ENCODE measurements around the gene SPATA33.
A peak's percentile ranks its signal among the peaks of the same experiment; 100 is the strongest.

SPATA33 gene

DNA sequence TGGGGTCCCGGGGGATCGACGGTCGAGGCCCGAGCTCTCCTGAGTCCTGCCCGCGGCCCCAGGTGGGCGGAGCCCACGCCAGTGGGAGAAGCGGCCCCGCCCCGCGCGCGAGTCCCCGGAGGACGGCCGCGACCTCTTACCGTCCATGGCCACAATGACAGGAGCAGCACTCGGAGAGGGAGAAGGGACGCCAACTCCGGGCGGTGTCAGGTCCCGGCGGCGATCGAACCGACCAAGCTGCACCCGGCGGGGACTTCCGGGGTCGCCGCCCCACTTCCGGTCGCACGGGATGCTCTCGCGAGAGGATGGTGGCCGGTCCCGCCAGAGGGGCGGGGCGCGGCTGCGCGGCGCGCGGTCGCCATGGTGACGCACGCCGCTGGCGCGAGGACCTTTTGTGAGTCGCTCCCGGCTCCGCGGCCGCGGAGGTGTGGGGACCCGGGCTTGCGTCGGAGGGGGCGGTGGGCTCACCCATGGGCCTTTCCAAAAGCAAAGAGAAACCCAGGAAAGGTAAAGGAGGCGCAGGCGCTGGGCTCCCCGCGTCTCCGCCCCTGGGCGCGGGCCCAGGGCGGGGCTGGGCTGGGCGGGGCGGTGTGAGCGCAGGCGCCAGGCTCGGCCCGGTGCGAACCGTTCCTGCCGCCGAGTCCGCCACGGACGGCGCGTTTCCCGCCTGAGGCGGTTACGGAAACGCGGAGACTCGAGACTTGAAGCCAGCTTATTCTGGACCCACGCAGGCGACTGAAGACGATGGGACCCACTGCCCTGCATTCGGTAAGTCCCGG lies at the start of gene SPATA33, which contains the start of gene CHMP1A:
TSS of gene SPATA33 (plus strand) at position 395 of the 779 bp plus-strand sequence. CDS start at position 471, 76 bp downstream.
TSS of gene CHMP1A (minus strand) at position 267 of the 779 bp plus-strand sequence. CDS start at position 147, 120 bp downstream.
- peak; percentile 70 to 80 for DNase-seq (ENCODE audit: low read depth in 2 of 2, low spot score in 1 of 2)

DNA sequence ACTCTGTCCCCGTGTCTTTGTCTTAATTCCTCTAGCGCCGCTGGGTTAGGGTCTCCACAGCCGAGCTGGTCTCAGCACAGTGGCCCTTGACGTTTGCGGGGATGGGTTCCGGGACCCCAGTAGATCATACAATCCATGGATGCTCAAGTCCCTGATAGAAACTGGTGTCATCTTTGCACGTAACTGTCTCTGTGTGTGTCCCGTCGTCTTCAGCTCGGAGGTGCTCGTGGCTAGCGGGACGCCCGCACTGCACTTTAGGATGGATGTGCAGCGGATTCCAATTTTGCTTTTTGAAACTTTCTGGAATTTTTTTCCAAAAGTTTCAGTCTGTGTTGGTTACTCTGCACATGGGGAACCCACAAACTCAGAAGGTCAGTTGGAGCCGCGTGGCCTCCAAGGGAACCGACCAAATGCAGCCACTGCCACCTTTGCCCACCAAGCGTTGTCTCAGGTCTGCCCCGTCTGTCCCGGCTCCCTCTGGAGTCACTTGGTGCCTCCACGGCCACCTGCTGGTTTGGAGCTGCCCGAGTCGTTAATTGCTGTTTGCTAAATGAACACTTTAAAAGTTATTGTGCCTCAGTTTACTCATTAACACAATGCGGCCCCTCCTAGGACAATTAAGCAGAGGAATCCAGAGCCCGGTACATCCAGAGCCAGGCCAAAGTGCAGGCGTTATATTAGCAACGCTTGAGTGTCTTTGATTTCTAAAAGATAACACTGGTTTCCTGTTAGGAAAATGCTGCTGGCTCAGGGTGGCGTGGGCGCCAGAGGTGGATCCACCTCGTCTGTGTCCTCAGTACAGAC lies 49.5 kb upstream of the SPATA33 start:
- DNase-seq (ENCODE audit: low read depth in 2 of 2, low spot score in 1 of 2), result no peak

DNA sequence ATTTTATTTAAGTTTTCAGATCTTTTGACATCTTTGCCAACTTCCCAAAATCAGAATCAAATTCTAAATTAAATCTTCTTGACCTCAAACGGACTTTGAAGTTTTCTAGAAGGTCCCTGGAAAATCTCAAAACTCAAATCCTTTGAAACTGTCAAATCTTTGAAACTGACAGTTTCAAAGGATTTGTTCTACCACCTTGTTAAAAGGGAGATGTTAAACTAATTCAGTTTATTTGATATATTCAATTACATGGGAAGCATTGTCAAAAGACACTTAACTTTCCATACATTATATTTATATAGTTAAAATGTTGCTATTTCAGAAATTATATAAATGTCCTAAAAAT lies 47.6 kb upstream of the SPATA33 start:
- DNase-seq (ENCODE audit: low read depth in 2 of 2, low spot score in 1 of 2), result no peak

- no peak for DNase-seq (ENCODE audit: low read depth in 2 of 2, low spot score in 1 of 2)
These were observed 45.0 kb upstream of the SPATA33 start for GRCh38 chr16:89612415-89613166.

DNA sequence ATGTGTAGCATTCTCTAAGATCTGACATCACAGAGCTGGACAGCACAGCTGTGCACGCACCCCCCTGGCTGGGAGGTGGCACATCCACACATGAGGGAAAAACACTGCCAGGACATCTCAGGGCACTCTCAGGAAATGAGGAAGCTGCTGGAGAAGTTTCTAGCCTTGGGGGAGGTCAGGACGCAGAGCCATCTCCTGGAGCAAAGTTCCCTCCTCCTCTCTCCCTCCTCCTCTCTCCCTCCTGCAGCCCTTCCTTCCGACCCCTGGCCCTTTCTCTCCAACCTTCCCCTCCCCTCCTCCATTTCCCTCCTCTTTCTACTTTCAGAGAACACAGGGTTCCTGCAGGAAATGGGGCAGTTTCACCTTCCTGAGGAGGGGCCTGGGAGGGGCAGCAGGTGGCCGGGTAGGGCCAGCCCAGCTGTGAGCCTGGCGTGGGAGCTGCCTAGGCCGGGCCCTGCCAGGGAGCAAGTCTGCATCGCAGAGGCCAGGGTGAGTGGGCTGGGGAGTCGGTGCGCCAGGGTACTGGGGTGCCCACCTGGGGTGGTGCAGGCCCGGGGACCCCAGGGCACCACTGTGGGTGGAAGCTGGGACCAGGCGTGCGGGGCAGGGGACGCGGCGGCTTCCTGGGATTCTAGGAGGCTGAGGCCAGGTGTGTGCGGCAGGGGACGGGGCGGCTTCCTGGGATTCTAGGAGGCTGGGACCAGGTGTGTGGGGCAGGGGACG lies 44.2 kb upstream of the SPATA33 start, which contains the start of gene DPEP1:
TSS of gene DPEP1 (plus strand) at position 412 of the 723 bp plus-strand sequence. CDS start 16,769 bp downstream, outside the sequence.
- no peak for DNase-seq (ENCODE audit: low read depth in 2 of 2, low spot score in 1 of 2)

DNA sequence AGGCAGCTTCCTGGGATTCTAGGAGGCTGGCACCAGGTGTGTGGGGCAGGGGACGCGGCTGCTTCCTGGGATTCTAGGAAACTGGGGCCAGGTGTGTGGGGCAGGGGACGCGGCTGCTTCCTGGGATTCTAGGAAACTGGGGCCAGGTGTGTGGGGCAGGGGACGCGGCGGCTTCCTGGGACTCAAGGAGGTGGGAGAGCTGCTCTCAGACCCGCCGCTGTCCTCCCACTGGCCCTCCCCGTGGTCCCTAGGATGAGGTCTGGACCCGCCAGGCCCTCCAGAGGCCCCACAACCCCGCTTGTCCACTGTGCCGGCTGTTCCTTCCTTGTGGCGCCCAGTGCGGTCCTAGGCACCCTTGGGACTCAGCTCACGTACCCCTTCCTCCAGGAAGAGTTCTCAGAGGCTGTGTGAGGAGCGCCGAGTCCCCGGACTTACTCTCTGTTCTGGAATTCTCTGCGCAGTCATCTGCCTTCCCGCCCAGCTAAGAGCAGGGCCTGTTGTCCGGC lies 43.6 kb upstream of the SPATA33 start:
- no peak for DNase-seq (ENCODE audit: low read depth in 2 of 2, low spot score in 1 of 2)

- no peak for DNase-seq (ENCODE audit: low read depth in 2 of 2, low spot score in 1 of 2)
These were observed 42.5 kb upstream of the SPATA33 start for GRCh38 chr16:89615176-89615575.

GRCh38 chr16:89615596-89616090 lies 42.0 kb upstream of the SPATA33 start:
- no peak for DNase-seq (ENCODE audit: low read depth in 2 of 2, low spot score in 1 of 2)

DNA sequence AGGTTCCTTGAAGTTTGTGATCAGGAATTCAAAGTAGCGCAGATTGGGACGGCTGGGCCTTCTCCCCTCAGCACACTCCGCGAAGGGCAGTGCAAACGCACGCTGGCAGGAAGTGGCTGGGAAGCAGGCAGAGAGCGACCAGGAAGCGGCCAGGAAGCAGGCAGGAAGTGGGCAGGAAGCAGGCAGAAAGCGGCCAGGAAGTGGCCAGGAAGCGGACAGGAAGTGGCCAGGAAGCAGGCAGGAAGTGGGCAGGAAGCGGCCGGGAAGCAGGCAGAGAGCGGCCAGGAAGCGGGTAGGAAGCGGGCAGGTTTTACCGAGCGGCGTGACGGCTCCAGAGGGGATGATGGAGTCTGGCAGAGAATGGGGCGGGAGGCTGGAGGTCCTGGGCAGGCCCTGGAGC lies 41.0 kb upstream of the SPATA33 start:
- DNase-seq (ENCODE audit: low read depth in 2 of 2, low spot score in 1 of 2), result no peak

- DNase-seq (ENCODE audit: low read depth in 2 of 2, low spot score in 1 of 2), result no peak
These were observed 40.6 kb upstream of the SPATA33 start for GRCh38 chr16:89617036-89617435.

DNA sequence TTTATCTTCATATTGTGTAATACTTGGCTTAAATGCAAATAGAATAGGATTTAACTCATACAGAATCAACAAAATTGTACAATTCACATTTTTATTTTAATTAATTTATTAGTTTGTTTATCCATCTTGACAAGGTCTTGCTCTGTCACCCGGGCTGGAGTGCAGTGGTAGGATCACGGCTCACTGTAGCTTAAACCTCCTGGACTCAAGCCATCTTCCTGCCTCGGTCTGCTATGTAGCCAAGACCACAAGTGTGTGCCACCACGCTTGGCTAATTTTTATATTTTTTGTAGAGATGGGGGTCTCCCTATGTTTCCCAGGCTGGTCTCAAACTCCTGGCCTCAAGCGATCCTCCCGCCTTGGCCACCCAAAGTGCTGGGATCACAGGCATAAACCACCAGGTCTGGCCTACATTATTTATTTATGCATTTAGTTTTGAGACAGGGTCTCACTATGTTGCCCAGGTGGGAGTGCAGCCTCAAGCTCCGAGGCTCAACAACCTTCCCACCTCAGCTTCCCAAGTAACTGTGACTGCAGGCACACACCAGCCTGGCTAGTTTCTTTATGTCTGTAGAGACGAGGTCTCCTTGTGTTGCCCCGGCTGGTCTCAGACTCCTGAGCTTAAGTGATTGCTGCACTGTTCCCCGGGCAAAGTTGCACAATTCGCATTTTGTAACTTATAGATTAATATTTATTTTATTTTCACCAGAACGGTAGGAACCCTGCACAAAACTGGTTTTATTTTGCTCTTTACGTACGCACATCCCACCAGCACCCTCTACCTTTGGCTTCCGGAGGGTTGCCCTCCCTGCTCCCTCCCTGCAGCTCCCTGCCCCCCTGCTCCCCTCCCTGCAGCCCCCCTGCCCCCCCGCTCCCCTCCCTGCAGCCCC lies 39.3 kb upstream of the SPATA33 start:
- no peak for DNase-seq (ENCODE audit: low read depth in 2 of 2, low spot score in 1 of 2)

DNA sequence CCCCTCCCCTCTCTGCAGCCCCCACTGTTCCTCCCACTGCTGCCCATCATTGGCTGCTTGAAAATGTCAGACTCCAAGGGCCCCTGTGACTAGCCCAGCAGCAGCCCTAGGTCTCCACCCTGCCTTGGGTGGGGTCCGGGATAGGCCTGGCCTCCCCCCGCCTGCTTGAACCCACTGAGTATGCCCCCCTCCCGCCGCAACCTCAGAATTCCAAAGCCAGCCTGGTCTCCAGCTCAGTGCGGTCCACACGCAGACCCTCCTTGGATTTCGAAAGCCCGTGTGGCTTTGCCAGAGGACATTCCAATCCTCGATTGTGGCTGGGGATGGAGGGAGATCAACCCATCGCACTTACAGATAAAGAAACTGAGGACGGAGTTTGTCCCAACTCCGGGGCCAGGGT lies 37.8 kb upstream of the SPATA33 start:
- DNase-seq (ENCODE audit: low read depth in 2 of 2, low spot score in 1 of 2), result no peak

DNA sequence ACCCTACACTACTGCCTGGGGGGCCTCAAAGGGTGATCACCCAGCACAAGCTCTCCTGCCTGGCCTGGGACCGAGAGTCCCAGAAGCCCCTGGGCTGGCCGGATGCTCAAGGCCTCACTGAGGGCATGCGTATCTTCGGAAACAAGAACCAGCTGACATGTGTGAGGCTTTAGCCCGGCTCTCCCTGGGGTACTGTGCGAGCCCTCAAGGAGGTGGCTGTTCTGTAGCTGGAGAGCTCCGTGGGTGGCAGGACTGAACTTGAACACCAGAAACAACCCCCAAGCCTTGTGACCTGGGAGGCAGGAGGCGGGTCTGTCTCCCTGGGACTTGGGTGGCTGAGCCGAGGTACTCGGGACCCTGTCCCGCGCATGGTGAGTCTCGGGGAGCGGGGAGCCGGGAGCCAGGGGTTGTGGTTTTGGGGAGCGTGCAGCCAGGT lies 37.2 kb upstream of the SPATA33 start:
- DNase-seq (ENCODE audit: low read depth in 2 of 2, low spot score in 1 of 2), result no peak

DNA sequence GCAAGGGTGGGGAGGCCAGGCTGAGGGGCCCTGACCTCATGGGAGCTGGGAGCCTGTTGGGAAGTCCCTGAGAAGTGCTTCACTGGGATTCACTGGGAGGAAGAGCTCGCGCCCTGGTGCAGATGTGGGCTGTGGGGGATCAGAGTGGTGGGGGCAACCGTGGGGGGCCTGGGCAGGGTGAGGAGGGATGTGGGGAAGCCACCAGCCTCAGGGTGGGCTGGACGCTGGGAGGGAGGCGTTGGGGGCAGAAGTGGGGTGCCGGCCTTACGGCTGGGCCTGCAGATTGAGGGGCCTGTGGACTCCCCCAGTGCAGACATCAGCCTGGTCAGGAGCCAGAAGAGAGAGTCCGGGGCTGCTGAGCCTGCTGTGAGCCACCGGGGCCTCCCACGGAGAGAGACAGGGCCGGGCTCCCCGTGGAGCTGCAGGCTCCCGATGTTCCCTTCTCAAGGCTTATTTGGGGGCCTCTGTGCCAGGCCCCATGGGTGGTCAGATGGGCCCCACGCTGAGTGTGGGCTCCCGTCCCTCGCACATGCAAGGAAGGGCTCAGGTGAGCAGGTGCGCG lies 36.4 kb upstream of the SPATA33 start:
- DNase-seq (ENCODE audit: low read depth in 2 of 2, low spot score in 1 of 2), result no peak

DNA sequence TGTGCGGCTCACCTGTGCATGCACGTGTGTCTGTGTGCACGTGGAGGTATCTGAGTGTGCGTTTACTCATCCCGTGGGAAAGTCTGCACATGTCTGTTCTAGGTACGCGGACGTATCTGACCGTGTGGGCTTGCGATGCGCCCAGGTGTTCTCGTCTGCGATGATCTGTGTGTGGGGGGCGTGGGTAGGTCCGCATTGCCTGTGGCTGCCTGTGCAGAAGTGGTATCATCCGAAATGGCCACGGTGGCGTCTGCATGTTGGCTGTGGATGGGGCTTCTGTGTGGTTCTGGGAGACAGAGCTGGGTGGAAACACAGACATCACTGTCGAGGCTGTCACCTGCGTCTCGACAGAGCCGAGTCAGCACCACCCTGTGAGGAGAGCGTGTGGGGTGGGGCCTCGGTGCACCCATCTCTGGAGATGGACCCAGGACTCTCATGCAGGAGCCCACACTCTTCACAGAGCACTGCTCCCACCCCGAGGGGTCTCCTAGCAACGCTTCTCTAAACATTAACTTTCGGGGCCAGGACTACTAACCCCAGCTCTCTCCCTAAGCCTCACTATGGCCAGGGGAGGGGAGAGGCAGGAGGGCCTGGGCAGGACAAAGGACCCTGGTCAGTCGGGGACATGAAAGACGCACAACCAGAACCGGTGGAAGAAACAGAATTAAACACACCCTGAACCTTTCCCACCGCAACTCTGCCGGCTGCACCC lies 35.8 kb upstream of the SPATA33 start:
- no peak for DNase-seq (ENCODE audit: low read depth in 2 of 2, low spot score in 1 of 2)

DNA sequence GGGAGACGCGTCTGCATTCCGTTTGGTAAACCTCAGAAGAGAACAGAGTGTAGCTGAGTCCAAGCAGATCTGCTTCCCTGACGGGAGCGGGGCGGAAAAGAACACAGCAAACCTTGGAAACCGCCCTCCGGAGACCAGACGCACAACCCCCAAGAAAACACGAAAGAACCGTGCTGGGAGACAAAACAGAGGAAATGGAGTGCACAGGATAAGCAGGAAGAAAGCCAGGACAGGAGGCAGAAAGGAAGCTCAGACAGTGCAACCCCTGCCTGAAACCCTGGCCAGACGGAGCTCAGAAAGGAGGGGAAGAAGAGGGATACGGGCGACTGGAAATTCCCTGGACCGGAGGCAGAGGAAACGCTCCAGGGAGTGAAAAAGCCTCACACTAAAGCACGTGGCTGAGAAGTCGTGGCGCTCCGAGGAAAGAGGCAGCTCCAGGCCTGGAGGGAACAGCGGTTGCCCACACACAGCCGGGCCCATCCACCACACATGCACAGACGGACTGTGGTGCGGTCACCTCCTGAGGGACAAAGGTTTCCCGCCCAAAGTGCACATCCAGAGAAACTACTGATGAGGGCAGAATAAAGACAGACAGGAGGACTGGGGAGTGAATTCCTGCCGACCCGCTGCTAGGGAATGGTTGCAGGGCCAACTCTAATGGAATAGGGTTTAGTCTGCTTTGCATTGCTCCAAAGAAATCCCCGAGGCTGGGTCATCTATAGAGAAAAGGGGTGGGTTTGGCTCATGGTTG lies 34.0 kb upstream of the SPATA33 start:
- no peak for DNase-seq (ENCODE audit: low read depth in 2 of 2, low spot score in 1 of 2)
